Adrenal gland (tissue), 12 donors: ENCODE results near the gene GAL3ST1. TPM values are rescaled to one million over a fixed set of nuclear protein-coding genes. Genes with fewer than 3 reads are reported as not detected.
"Not testable (repeated sequence)": the region's sequence is repeated elsewhere in the genome, so short reads cannot be mapped to it uniquely, and the experiment has no call there.

ENCODE experiments used
- DNase-seq, 7 donors: peaks; one replicate each; pipeline ENCODE4 v3.0.0-alpha.2; 2019 to 2020
- H3K27ac ChIP-seq, 5 donors: fragments of 200-600 bp; sonication (generic) in 4 of 5; 1 replicate in 3 of 5; 2 replicates in 2 of 5; pipeline versions ENCODE4 v1.5.1 to v1.8.0; 2016 to 2020; ENCODE audit warnings: mild to moderate bottlenecking in 1 of 5
- H3K27me3 ChIP-seq: fragments of 200-600 bp; 2 replicates; pipeline ENCODE4 v1.8.0; 2021
- H3K36me3 ChIP-seq, 2 donors: fragments of 200-600 bp; replicated peaks in 1 of 2; 1 replicate in 1 of 2; 2 replicates in 1 of 2; pipeline versions ENCODE4 v1.5.1 to v1.8.0; 2018 to 2022
- H3K4me1 ChIP-seq, 2 donors: fragments of 200-600 bp; replicated peaks in 1 of 2; 1 replicate in 1 of 2; 2 replicates in 1 of 2; pipeline versions ENCODE4 v1.5.1 to v1.8.0; 2018 to 2021
- H3K4me3 ChIP-seq, 4 donors: fragments of 200-600 bp; sonication (generic) in 3 of 4; one replicate each; pipeline ENCODE4 v1.5.1; 2016 to 2018
- H3K9me3 ChIP-seq, 3 donors: fragments of 200-600 bp; sonication (generic) in 1 of 3; replicated peaks in 1 of 3; 1 replicate in 2 of 3; 2 replicates in 1 of 3; pipeline versions ENCODE4 v1.5.1 to v1.8.0; 2016 to 2021
- POLR2A ChIP-seq, 2 donors: fragments of 450-650 bp; IDR thresholded peaks; one replicate each; pipeline ENCODE4 v1.6.1; 2017; ENCODE audit warnings: antibody characterized with exemption in 2 of 2, mild to moderate bottlenecking in 2 of 2, moderate library complexity in 1 of 2
- WGBS, 4 donors: extraction: QIAGEN DNeasy Blood & Tissue Kit in 2 of 4; methylation state at CpG; one replicate each; pipeline versions ENCODE4 v1.1.5 to v1.1.7; 2013 to 2017; 5-methylcytosine and 5-hydroxymethylcytosine counted together
- intact Hi-C, 2 donors: fragments of 100-400 bp; cut with DNase I; formaldehyde crosslinking; loops; one replicate each; pipeline versions ENCODE4 v1.14.1 to v1.15.0; 2022 to 2023
- polyA plus RNA-seq, 3 donors: library from polyadenylated mRNA; stranded (reverse); fragments of 200-250 nt in 2 of 3; fragments of 350-450 nt in 1 of 3; fragmentation: Illumina TruSeq in 1 of 3; extraction: RNeasy Lipid Tissue Mini Kit (QIAGEN cat#74804) in 1 of 3; gene quantifications; one replicate each; pipeline ENCODE4 v1.2.3, GENCODE V29; 2013 to 2014
- total RNA-seq, 9 donors: library from RNA; depleted of rRNA in 4 of 9; stranded (reverse); fragments of >200 nt in 4 of 9; fragments of 120-200 nt in 1 of 9; fragmentation: NEBNext Ultra II Directional in 1 of 9; extraction: Animal tissue kit (Norgen Biotek cat#: 25700) in 1 of 9; gene quantifications; one replicate each; pipeline versions ENCODE4 v1.1.0 to v1.2.4, GENCODE V29; 2013 to 2023
- TF ChIP-seq, protein P1 (sequence below), 6 experiments: fragments of 450-650 bp in 4 of 6; fragments of 200-600 bp in 2 of 6; sonication (generic) in 1 of 6; IDR thresholded peaks; 1 replicate in 5 of 6; 2 replicates in 1 of 6; pipeline versions ENCODE4 v1.5.1 to v1.8.0; 2016 to 2021; ENCODE audit warnings: antibody characterized with exemption in 6 of 6, mild to moderate bottlenecking in 2 of 6, moderate library complexity in 1 of 6
- donor health status: healthy with polysubstance abuse.
- donor health status: Bipolar disorder and iron deficiency.
- donor health status: DM: yes; HTN: yes; CAD: no.
- donor health status: DM: no; HTN: no; CAD: no.
- donor health status: DM: no; HTN: no; CAD: no.
- donor health status: DM: yes; HTN: yes; CAD: no.

The GAL3ST1 gene
- total and polyA plus RNA-seq, 12 donors, result 0.31 to 0.72 (median 0.45) TPM; not detected in 8

DNA sequence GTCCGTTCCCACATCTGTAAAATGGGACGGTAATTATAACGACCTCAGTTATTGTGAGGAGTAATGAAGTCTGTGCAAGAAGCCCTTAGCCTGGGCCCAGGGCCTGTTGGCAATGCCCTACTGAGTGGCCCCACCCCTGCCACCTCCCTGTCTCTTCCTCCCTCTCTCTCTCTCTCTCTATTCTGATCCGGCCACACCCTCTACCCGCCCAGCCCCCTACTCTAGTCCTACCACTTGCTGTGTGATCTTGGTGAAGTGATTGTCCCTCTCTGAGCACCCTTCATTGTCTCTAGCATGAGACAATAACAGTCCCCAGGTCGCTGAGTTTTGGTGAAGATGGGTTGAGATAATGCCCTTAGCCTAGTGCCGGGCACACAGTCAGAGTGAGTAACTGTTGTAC, 20.5 kb downstream of the GAL3ST1 start:
- intact Hi-C loops, result no loop called here
- Histone ChIP-seq H3K36me3 (no peaks in the 10 kb centered on the region), H3K27ac (no peak overlapping the region), H3K27me3 (no peaks in the 10 kb centered on the region), H3K4me3 (no peak overlapping the region), H3K4me1 (no peaks in the 10 kb centered on the region), H3K9me3 (no peaks in the 10 kb centered on the region)
- 56 to 85% (median 76%) methylated on average over 7 of the region's 7 CpGs for WGBS, 4 donors
- DNase-seq, result no peak
- TF ChIP-seq, protein P1, sequence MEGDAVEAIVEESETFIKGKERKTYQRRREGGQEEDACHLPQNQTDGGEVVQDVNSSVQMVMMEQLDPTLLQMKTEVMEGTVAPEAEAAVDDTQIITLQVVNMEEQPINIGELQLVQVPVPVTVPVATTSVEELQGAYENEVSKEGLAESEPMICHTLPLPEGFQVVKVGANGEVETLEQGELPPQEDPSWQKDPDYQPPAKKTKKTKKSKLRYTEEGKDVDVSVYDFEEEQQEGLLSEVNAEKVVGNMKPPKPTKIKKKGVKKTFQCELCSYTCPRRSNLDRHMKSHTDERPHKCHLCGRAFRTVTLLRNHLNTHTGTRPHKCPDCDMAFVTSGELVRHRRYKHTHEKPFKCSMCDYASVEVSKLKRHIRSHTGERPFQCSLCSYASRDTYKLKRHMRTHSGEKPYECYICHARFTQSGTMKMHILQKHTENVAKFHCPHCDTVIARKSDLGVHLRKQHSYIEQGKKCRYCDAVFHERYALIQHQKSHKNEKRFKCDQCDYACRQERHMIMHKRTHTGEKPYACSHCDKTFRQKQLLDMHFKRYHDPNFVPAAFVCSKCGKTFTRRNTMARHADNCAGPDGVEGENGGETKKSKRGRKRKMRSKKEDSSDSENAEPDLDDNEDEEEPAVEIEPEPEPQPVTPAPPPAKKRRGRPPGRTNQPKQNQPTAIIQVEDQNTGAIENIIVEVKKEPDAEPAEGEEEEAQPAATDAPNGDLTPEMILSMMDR (IDR thresholded peaks at IDR 0.05), result no peak
- TF ChIP-seq POLR2A (IDR thresholded peaks at IDR 0.05), result no peak

DNA sequence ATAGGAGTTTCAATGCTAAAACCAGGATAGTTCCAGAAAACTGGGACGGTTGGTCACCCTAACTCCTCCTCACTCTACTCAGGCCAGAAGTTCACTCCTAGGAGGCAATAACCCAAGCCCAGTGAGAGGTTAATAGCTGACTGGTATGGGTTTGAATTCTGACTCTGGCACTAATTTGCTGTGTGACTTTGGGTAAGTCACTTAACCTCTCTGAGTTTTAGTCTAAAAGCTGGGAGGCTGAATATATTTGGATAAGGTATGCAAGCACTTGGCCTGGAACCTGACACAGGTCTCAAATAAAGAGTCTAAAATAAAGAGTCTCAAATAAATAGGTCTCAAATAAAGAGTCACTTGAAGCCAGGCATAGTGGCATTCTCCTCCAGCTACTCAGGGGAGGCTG, 21.7 kb downstream of the GAL3ST1 start:
- no peaks in the 10 kb centered on the region for H3K9me3 ChIP-seq
- H3K27ac ChIP-seq, result no peak overlapping the region
- no peak for TF ChIP-seq POLR2A (IDR thresholded peaks at IDR 0.05)
- TF ChIP-seq, protein P1 (IDR thresholded peaks at IDR 0.05), result no peak
- no peaks in the 10 kb centered on the region for H3K36me3 ChIP-seq
- intact Hi-C loops, result no loop called here
- H3K27me3 ChIP-seq, result no peaks in the 10 kb centered on the region
- 0 to 91% (median 60%) methylated on average over 1 of the region's 1 CpG for WGBS, 4 donors
- no peak for DNase-seq
- H3K4me3 ChIP-seq, result no peak overlapping the region
- no peaks in the 10 kb centered on the region for H3K4me1 ChIP-seq

DNA sequence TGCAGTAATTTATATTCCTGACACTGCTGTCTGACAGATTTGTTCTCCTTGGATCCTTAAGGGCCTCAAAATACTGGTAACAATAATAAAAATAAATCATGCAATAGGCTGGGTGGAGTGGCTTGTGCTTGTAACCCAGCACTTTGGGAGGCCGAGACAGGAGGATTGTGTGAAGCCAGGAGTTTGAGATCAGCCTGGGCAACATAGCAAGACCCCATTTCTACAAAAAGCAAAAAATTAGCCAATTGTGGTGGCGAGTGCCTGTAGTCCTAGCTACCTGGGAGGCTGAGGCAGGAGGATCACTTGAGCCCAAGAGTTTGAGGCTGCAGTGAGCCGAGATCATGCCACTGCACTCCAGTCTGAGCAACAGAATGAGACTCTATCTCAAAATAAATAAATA, 22.7 kb downstream of the GAL3ST1 start:
- H3K4me3 ChIP-seq, H3K9me3 ChIP-seq, H3K4me1 ChIP-seq, DNase-seq, H3K27ac ChIP-seq, H3K36me3 ChIP-seq, intact Hi-C loops, H3K27me3 ChIP-seq: not testable (repeated sequence)
- 80 to 96% (median 88%) methylated on average over 3 of the region's 3 CpGs for WGBS, 4 donors

DNA sequence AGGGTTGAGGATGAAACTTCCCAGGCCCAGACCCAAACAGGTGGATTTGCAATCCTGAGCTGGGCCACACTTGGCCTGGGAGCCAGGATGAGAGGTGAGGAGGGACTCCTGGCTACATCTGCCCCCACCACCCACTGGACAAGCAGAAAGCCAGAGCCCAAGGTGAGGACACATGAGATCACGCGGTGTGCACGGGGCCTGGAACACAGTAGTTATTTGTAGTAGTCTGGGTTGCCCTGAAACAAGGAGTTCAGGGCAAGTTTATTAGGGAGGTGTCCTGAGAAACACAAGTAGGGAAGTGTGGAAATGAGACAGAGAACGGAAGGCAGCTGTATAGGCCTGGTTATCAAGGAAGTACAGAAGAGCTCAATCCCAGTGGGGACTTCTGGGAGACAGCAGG, 27.3 kb downstream of the GAL3ST1 start:
- WGBS, 4 donors, result 77 to 94% (median 90%) methylated on average over 4 of the region's 4 CpGs
- peaks cover 0 to 6% of the 10 kb centered on the region in 2 donors for H3K4me1 ChIP-seq
- no peaks in the 10 kb centered on the region for H3K27me3 ChIP-seq
- DNase-seq, result no peak
- no peaks in the 10 kb centered on the region for H3K9me3 ChIP-seq
- intact Hi-C loops, result no loop called here
- H3K36me3 ChIP-seq, result no peaks in the 10 kb centered on the region
- no peak overlapping the region for H3K27ac ChIP-seq
- H3K4me3 ChIP-seq, result no peak overlapping the region
- TF ChIP-seq, protein P1 (IDR thresholded peaks at IDR 0.05), result no peak
- no peak for TF ChIP-seq POLR2A (IDR thresholded peaks at IDR 0.05)

DNA sequence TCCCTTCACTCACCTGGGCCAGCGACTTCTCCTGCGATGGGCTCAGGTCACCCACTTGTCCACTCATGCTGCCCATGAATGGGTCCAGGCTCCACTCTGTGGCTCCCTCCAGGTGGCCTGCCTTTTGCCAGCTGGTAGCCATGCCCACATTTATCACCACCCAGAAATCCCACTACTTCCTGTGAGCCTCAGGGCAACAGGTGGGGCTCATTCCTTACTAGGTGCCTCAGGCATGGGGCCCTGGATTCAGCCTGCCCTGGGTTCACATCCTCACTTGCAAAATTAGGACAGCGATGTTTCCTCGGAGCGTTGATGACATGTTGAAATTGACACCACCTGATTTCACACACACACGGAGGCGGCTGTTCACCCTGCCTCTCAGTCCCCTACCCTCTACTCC, 27.8 kb downstream of the GAL3ST1 start, which contains the start of gene SEC14L6:
Gene SEC14L6, minus strand, starts transcription at position 126 of the 400 bp plus-strand sequence. Its CDS starts 59 bp downstream, at position 67.
- TF ChIP-seq, protein P1 (IDR thresholded peaks at IDR 0.05), result no peak
- no peak for TF ChIP-seq POLR2A (IDR thresholded peaks at IDR 0.05)
- H3K27me3 ChIP-seq, result no peaks in the 10 kb centered on the region
- H3K4me1 ChIP-seq, result peaks cover 0 to 8% of the 10 kb centered on the region in 2 donors
- 87 to 95% (median 94%) methylated on average over 7 of the region's 7 CpGs for WGBS, 4 donors
- intact Hi-C loops, result no loop called here
- H3K36me3 ChIP-seq, result no peaks in the 10 kb centered on the region
- H3K27ac ChIP-seq, result no peak within 1 kb of the TSS
- H3K4me3 ChIP-seq, result no peak within 1 kb of the TSS
- no peak for DNase-seq
- H3K9me3 ChIP-seq, result no peaks in the 10 kb centered on the region
